GM21737 (cell line): ENCODE measurements around the gene ZNF638.

Experiments used
- ATAC-seq: cut with Tn5 transposase; IDR thresholded peaks from one replicate; pipeline ENCODE4 v1.9.1; 2021; ENCODE audit warnings: mild to moderate bottlenecking, moderate library complexity; ENCODE audit not compliant: unreplicated experiment

Gene ZNF638

GRCh38 chr2:71455011-71455740, 123.6 kb downstream of the ZNF638 start:
- ATAC-seq = no peak

GRCh38 chr2:71455741-71456569, 124.4 kb downstream of the ZNF638 start:
- ATAC-seq = no peak

GRCh38 chr2:71456617-71457016, 125.0 kb downstream of the ZNF638 start:
- ATAC-seq = no peak

DNA sequence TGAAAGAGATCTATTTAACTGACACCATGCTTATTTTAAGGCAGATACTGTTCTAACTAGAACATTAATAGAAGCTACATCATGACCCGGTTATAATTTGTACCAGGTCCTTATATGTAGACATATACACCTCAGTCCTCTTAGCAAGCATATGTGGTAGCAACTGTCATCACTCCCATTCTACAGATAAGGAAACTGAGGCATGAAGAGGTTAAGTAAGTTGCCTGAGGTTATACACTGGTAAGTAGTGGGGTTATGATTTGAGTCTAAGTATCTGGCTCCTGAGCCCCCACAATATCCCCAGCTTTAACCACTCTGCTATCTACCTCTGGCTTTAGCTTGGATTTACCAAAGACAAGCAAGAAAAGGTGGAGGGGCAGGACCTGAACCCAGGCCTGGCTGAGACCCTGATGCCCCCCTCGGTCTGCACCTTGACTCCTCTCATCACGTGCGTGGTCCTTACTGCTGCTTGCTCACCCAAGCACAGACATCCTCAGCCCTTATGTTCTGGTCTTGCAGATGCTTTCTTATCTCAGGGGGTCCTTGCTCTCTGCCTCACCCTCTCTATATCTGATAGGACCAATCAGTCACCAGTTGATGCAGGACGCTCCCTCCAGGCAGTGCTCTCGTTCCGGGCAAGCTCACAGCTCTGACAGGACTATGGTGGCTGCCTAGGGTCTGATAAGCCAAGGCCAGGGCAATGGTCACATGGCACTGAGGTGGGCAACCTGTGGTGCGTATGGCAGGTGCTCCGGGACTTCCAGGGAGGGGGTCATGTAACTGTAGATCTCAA, 125.7 kb downstream of the ZNF638 start:
- no peak for ATAC-seq

GRCh38 chr2:71457923-71458322, 126.3 kb downstream of the ZNF638 start:
- no peak for ATAC-seq

DNA sequence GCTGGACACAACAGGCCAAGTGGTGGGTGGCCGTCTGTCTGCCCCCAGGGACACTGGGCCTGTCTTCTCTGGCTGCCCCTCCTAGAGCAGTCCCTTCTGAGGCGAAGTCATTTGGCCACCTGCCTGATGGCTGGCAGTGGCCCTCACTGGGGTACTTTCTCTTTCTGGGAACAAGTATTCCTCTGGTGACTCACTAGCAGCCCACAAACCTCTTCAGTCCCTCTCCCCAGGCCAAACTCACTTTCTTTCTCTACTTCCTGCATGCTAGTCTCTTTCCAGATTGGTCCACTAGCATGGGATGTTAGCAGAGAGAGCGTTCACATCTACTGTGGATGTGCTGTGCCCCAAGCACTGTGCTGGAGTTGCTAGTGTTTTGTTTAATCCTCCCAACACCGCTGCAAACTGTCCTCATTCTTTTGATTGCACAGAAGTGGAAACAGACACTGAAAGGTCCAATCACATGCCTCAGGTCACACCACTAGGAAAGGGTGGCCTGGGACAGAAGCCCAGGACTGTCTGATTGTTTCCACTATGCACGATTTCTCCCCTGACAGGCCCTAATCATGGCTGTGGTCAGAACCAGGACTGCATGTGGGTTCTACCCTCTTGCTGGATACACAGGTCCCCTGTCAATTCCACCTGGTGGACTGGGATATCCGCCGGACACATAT, 127.0 kb downstream of the ZNF638 start:
- no peak for ATAC-seq

DNA sequence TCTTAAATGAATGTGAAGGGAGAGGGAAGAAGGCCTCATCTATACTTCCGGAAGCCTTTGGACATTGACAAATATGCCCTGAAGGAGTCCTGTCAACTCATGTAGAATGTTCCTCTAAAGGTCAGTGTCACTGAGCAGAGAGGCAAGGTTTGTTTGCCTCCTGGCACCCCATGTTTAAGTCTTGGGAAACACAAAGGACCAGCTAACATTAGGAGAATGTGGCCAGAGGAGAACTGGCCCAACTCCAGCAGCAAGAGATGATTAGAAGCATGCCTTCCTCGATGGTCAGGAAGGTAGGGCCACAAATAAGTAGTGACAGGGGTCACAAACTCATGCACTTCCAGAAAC, 127.5 kb downstream of the ZNF638 start:
- no peak for ATAC-seq

GRCh38 chr2:71460056-71460455, 128.5 kb downstream of the ZNF638 start:
- no peak for ATAC-seq

- no peak for ATAC-seq
Observed at GRCh38 chr2:71460595-71461303, 129.2 kb downstream of the ZNF638 start.

GRCh38 chr2:71461304-71461671, 129.7 kb downstream of the ZNF638 start:
- no peak for ATAC-seq

GRCh38 chr2:71462056-71462605, 130.5 kb downstream of the ZNF638 start:
- no peak for ATAC-seq

DNA sequence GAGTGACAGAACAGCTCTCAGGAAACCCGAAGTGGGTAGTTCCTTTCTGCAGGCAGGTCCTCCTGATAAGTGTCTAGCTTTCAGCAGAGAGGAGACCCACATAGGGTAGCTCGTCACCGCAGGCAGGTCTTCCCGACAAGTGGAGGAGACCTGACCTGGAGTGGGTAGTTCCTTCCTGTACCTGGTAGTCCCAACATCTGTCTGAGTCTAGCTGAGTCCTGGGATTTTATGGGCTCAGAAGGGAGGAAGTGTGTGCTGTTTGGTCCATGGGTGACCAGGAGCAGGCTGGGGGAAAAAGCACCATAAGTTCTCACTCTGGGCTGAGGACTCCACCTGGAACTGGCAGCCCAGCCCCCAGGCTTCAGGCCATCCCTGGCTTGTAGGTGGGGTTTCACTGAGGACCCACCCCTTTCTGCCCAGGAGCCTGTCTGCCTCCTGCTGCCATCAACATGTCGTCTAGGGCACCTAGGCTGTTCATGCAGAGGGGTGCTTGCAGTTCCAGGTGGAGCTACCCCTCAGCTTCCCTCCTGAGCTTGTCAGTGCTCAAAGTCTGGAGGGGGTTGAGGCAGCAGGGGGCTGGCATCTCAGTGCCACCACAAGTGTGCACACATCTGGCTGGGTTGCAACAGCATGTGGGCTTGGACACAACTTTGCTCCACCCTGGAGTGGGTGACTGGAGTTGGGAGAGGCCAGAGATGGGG, 131.2 kb downstream of the ZNF638 start:
- ATAC-seq = no peak

GRCh38 chr2:71463342-71463654, 131.7 kb downstream of the ZNF638 start:
- ATAC-seq = no peak

DNA sequence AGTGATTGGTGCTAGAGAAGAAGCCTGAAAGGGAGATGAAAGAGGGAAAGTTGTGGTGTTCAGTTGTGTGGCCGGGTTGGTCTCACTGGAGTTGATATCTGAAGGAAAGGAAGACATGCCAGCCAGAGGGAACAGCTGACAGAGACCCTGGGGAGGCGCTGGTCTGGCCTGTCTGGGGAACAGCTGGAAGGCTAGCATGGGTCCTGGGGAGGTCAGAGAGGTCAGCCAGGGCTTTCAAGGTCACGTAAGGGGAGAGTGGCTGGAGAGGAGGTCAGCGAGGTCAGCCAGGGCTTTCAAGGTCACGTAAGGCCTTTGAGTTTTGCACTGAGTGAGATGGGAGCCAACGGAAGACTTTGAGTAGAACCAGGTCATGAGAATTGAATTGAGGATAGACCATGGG, 132.8 kb downstream of the ZNF638 start:
- ATAC-seq = no peak

GRCh38 chr2:71465356-71465755, 133.8 kb downstream of the ZNF638 start:
- ATAC-seq = no peak

DNA sequence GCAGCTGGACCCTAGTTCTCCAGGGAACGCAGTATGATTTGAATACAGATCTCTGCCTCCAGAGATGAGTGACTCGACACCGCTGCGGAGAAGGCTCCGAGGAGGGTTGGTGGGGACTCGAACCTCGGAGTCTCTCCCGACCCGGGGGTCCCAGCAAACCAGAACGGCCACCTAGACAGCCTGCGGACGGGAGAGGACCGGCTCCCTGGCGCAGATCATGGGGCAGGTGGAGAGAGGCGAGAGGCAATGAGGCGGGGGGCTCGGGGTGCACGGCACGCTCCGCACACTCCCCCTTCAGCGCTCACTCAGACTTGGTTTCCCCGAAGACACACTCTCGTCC, 134.3 kb downstream of the ZNF638 start:
- no peak for ATAC-seq

DNA sequence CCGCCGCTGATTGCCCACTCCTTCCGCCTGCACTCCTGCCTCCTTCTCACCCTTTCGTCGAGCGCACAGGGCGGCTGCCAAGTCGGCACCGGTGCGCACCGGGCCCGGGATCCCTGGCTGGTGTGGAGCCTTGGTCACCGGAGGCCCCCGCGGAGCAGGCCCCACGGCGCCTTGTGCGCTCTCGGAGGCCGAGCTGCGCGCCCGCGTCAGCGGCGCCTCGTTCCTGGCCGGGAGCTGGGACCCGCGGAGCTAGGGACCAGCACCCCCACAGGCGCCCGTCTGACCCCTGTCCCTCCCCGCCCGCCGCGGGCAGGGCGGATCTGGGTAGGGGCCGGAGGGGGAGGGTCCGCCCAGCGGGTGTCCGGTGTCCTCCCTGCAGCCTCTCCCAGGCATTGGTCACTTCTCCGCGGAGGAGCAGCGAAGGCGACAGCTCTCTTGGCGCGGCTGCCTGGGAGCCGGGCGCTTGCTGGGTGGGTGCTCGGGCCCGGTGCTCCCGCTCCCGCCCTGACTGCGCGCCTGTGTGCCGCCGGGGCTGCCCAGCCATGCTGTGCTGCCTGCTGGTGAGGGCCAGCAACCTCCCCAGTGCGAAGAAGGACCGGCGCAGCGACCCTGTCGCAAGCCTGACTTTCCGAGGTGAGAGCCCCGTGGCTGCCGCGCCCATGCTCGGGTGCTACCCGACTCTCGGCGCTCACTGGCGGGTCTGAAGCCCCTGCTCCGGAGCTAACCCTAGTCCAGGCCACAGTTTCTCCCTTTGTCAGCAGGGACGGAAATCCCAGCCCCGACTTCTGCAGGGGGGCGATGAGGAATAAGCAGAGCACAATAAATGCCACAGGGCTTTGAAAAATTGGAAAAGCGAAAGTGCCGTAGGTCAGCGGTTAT, 135.0 kb downstream of the ZNF638 start:
- ATAC-seq = no peak

- ATAC-seq = no peak
Observed at GRCh38 chr2:71467180-71467815, 135.7 kb downstream of the ZNF638 start.
